D341Med (cell line): Measurements from ENCODE around the gene TMEM150B.
A peak's percentile ranks its signal among the peaks of the same experiment; 100 is the strongest.
"Not testable (repeated sequence)": the region's sequence is repeated elsewhere in the genome, so short reads cannot be mapped to it uniquely, and the experiment has no call there.

Source experiments
- DNase-seq: peaks from one replicate; pipeline ENCODE4 v3.0.0; 2012; ENCODE audit warnings: low spot score

The TMEM150B gene

DNA sequence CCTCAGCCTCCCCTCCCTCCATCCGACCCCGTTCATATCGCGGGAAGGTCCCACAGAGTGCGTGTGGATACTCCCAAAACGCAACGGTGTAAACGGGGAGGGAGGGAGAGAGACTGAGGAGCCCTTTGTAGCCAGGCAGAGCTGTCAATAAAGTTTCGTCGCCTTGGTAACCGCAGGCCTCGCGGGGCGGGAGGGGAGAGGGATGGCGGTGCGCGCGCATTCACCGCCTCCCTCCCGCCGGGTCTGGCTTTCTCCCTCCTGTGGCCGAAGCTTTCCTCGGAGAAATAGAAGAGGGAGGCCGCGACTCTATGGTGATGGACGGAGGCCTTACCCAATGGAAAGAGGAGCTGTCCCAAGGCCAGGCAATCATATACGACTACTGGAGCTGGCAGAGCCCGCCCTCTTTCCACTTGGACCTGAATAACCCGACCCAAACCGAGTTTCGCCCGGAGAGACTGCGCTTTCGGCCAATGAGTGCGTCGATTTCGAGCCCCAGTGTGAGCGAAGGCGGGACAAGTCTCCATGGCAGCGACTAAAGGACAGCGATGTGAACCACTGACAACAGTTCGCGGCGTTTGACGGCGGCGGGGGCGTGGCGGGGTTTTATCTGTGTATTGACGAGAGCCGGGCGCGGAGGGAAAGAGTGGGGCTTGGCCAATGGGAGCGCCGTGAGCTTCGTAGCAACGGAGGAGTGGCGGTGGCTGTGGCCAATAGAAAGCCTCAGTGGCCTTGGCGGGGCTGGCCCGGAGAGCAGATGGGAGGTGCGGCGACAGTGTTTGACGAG is 14.2 kb upstream of the TMEM150B start, which contains the start of gene KMT5C:
Gene KMT5C (plus strand): TSS at position 772 of the 784 bp plus-strand sequence. CDS start 2,061 bp downstream, outside the sequence.
- peak; percentile 98 for DNase-seq

DNA sequence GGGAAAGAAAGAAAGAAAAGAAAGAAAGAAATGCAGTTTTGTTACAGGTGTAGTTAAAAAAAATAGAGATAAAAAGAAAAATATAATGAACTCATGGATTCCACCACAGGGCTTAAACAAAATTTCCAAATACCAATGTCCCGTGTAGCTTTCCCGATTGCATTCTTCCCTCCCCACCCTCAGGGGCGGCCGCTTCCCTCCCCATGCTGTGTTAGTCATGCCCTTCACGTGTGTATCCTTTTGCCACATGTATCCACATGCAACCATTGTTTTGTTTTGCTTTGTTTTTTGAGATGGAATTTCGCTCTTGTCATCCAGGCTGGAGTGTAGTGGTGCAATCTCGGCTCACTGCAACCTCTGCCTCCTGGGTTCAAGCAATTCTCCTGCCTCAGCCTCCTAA is 11.0 kb upstream of the TMEM150B start:
- no peak for DNase-seq

DNA sequence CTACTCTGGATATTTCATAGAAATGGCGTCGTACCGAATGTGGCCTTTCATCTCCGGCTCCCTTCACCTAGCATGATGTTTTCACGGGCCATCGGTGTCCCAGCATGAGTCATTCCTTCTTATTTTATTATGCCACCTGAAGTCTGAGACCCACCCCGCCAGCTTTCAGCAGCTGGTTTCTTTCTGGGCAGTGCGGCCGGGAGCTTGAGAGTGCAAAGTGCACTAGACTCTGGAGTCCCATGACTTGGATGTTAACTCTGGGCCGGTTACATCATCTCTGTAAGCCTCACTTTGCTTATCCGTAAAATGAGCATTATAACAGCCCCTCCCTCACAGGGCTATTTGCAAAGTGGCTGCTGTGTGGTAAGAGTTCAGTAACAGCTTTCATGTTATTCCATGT is 8.7 kb upstream of the TMEM150B start:
- no peak for DNase-seq

- DNase-seq = not testable (repeated sequence)
These were observed 4.7 kb upstream of the TMEM150B start for GRCh38 chr19:55329791-55330190.

- DNase-seq = not testable (repeated sequence)
These were observed 3.7 kb upstream of the TMEM150B start for GRCh38 chr19:55328774-55329318.

DNA sequence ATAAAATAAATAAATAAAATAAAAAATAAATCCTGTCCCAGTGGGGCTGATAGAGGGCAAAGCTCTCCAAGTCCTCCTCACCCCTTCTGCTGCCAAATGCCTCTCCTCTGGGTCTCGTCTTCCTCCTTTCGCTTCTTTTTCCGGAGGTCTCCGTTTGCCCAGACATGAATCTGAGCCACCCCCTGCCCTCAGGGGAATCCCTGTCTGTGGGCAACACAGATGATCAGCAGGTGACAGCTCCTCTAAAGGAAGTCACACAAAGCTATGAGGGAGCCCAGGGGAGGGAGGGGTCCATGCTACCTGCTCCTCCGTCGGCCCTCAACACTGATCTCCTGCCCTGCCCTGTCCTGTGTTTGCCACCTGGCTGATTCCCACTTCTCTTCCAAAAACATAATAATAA is 479 bp downstream of the TMEM150B start:
- no peak for DNase-seq

GRCh38 chr19:55322204-55322885 is 2.8 kb downstream of the TMEM150B start:
- DNase-seq = no peak

- no peak for DNase-seq
These were observed 3.5 kb downstream of the TMEM150B start for GRCh38 chr19:55321466-55322137.

DNA sequence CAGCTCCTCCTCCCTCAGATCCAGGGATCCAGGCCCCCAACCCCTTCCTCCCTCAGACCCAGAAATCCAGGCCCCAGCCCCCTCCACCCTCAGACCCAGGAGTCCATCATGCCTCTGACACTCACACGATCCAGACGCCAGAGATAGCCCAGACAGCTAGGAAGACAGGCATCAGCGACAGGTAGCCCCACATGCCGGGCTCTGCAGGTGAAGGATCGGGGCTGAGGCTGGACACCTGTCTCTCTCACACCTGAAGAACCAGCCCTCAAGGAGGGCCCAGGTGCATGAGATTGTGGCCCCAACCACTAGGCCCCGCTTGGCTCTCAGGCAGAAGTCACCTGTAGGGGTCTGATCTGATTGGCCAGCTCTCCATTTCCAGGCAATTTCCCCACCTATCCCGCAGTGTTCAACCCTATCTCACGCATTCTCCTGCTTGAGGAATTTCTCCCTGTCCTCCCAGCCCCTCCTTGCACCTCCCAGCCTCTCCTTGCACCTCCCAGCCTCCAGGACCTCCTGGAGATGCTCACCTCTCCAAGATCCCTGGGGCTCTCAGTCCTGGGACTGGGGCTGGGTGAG is 4.2 kb downstream of the TMEM150B start:
- DNase-seq = no peak

DNA sequence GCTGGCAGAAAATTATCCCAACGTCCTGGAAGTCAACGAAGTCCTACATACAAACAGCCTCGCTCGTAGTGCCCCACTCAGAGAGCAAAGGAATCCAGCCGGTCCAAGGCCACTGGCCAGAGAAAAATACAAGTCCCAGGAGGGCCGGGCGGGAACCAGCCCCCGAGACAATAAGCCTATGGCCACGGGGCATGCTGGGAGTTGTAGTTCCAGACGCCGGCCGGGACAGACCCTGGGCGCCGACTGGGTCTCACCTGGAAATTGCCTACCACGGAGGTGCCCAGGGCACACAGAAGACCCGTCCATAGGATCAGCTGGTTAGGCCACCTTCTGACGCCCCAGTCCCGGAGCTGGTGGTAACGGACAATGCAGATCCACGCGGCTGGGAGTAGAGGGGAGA is 5.4 kb downstream of the TMEM150B start:
- DNase-seq = peak; percentile 80

- no peak for DNase-seq
These were observed 8.5 kb downstream of the TMEM150B start for GRCh38 chr19:55316646-55317045.

- no peak for DNase-seq
These were observed 9.1 kb downstream of the TMEM150B start for GRCh38 chr19:55315956-55316525.

DNA sequence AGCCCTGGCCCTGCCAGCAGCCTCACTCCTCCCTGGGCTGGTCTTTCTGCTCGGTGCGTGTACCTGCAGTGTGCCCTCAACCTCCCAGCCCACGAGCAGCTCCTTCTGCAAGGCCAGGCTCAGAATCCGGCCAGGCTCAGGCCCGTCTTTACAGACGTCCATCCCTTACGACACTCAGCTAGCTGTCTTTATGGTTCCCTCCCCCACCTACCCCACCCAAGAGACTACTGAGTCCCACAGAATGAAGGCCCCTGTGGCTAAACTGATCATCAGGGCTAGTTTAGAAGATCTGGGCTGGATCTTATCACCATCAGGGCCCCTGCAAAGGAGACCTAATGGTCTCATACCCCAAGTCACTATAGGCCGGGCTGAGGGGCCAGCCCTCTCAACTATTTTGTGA is 10.7 kb downstream of the TMEM150B start:
- no peak for DNase-seq

DNA sequence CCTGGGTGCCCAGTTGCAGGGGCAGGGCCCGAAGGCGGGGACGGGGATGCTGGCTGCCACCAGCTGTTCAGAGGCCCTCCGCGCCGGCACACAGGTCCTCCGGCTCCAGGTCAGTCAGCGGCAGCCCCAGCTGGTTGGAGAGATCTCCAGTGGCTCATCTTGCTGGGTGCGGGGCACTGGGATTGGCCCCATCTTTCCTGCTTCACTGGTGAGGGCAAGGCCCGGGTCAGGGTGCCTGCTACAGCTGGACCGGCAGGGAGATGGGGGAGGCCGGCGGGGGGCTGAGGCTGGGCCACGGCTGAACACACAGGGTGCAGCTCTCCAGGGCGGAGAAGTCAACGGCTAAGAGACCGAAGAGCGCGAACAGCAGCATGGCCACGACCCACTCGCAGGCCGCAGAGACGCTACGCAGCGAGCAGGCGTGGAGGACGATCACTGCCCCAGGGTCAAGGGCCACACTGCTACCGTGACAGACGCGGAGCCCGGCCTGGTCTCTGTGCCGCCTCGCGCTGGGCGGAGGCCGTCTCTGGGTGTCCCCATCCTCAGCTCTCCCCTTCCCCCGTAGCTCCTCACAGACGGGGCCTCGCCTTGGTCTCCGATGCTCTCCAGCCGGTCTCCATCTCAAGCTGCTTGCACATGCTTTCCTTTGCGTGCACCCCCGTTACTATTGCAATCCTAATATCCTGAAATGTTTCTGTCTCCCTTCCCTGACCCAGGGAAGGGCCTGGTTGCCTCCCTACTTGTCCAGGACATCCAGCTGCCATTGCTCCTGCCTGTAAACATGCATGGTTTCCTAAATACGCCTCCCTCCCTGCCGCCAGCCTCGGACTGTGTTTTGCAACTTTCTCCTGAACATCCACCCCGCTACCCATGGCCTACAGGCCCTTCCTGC is 12.3 kb downstream of the TMEM150B start:
- DNase-seq = peak; percentile 34

GRCh38 chr19:55311797-55312196 is 13.3 kb downstream of the TMEM150B start:
- DNase-seq = no peak

GRCh38 chr19:55311397-55311796 is 13.7 kb downstream of the TMEM150B start:
- DNase-seq = no peak

GRCh38 chr19:55310498-55310897 is 14.6 kb downstream of the TMEM150B start:
- no peak for DNase-seq

- no peak for DNase-seq
These were observed 15.7 kb downstream of the TMEM150B start for GRCh38 chr19:55309448-55309847.

GRCh38 chr19:55308281-55308680 is 16.9 kb downstream of the TMEM150B start:
- DNase-seq = no peak

- no peak for DNase-seq
These were observed 18.4 kb downstream of the TMEM150B start for GRCh38 chr19:55306712-55307111.
